RPMI8226 (cell line): ENCODE results near the gene EDC4.
"Not testable (repeated sequence)": the region's sequence is repeated elsewhere in the genome, so short reads cannot be mapped to it uniquely, and the experiment has no call there.

Experiments used
- DNase-seq: peaks from one replicate; pipeline ENCODE4 v3.0.0-alpha.2; 2015

EDC4 gene

GRCh38 chr16:67853670-67854069 is 19.2 kb upstream of the EDC4 start:
- DNase-seq, result no peak

GRCh38 chr16:67855789-67856188 is 17.1 kb upstream of the EDC4 start:
- no peak for DNase-seq

- no peak for DNase-seq
These were observed 15.8 kb upstream of the EDC4 start for GRCh38 chr16:67856927-67857546.

- no peak for DNase-seq
These were observed 15.2 kb upstream of the EDC4 start for GRCh38 chr16:67857547-67858233.

- no peak for DNase-seq
These were observed 14.4 kb upstream of the EDC4 start for GRCh38 chr16:67858500-67858899.

GRCh38 chr16:67860589-67861398 is 12.1 kb upstream of the EDC4 start:
- DNase-seq, result no peak

- no peak for DNase-seq
These were observed 11.0 kb upstream of the EDC4 start for GRCh38 chr16:67861877-67862276.

- no peak for DNase-seq
These were observed 9.9 kb upstream of the EDC4 start for GRCh38 chr16:67862623-67863583.

GRCh38 chr16:67864044-67864443 is 8.8 kb upstream of the EDC4 start:
- not testable (repeated sequence) for DNase-seq

- DNase-seq, result no peak
These were observed 8.3 kb upstream of the EDC4 start for GRCh38 chr16:67864594-67864993.

- peak; percentile 49 for DNase-seq
These were observed 7.5 kb upstream of the EDC4 start for GRCh38 chr16:67865318-67865717.

GRCh38 chr16:67868290-67868689 is 4.6 kb upstream of the EDC4 start:
- no peak for DNase-seq

- no peak for DNase-seq
These were observed 3.2 kb upstream of the EDC4 start for GRCh38 chr16:67869653-67870052.

- DNase-seq, result no peak
These were observed 1.6 kb upstream of the EDC4 start for GRCh38 chr16:67871256-67871655.

GRCh38 chr16:67872131-67872630 is 671 bp upstream of the EDC4 start:
- no peak for DNase-seq

GRCh38 chr16:67873435-67874370 is 851 bp downstream of the EDC4 start:
- DNase-seq, result no peak

- no peak for DNase-seq
These were observed 1.5 kb downstream of the EDC4 start for GRCh38 chr16:67874372-67874771.

- no peak for DNase-seq
These were observed 4.2 kb downstream of the EDC4 start for GRCh38 chr16:67877064-67877463.

GRCh38 chr16:67878232-67878631 is 5.4 kb downstream of the EDC4 start:
- DNase-seq, result no peak

GRCh38 chr16:67878846-67879245 is 6.0 kb downstream of the EDC4 start:
- DNase-seq, result no peak

GRCh38 chr16:67879462-67879861 is 6.6 kb downstream of the EDC4 start:
- no peak for DNase-seq
